ENCODE data around the gene VPS25. TPM values are rescaled to one million over a fixed set of nuclear protein-coding genes. Genes with fewer than 3 reads are reported as not detected.

The VPS25 gene
- total RNA-seq, 1 donor from 2014 or later, result 59.4 TPM

DNA sequence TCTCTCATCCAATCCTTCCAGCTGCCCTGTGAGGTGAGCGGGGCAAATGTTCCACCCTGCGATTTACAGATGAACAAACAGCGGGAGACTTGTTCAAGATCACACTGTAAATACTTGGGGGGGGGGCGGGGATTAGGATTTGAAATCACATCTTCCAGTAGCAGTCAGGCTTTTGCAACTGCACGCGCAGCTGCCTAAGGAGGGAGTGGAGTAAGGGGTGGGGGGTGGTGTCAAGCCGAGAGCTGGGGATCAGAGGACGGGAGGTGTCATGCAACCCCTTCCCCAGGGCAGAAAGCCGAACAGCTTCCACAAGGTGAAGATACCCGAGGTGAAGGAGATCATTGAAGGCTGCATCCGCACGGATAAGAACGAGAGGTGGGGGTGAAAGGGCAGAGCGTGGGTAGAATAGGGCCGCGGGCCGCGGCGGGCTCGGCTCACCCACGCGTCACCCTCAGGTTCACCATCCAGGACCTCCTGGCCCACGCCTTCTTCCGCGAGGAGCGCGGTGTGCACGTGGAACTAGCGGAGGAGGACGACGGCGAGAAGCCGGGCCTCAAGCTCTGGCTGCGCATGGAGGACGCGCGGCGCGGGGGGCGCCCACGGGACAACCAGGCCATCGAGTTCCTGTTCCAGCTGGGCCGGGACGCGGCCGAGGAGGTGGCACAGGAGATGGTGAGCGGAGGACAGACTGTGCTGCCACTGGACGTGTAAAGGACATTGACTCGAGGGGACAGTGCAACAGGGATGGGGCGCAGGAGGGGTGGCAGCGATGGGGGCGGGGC lies 11.8 kb downstream of the VPS25 start:
- H3K36me3 Mint-ChIP-seq, result no peaks in the 10 kb centered on the region
- H3K4me1 Mint-ChIP-seq, result peaks cover 6% of the 10 kb centered on the region
- H3K4me3 Mint-ChIP-seq, result no peak overlapping the region
- no peaks in the 10 kb centered on the region for H3K9me3 Mint-ChIP-seq
- H3K27ac Mint-ChIP-seq, result no peak overlapping the region
- H3K27me3 Mint-ChIP-seq (ENCODE audit: low read depth), result peaks cover 59% of the 10 kb centered on the region
- TF ChIP-seq, protein P1, sequence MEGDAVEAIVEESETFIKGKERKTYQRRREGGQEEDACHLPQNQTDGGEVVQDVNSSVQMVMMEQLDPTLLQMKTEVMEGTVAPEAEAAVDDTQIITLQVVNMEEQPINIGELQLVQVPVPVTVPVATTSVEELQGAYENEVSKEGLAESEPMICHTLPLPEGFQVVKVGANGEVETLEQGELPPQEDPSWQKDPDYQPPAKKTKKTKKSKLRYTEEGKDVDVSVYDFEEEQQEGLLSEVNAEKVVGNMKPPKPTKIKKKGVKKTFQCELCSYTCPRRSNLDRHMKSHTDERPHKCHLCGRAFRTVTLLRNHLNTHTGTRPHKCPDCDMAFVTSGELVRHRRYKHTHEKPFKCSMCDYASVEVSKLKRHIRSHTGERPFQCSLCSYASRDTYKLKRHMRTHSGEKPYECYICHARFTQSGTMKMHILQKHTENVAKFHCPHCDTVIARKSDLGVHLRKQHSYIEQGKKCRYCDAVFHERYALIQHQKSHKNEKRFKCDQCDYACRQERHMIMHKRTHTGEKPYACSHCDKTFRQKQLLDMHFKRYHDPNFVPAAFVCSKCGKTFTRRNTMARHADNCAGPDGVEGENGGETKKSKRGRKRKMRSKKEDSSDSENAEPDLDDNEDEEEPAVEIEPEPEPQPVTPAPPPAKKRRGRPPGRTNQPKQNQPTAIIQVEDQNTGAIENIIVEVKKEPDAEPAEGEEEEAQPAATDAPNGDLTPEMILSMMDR (IDR thresholded peaks at IDR 0.05; ENCODE audit: unreplicated experiment), result no peak
- DNase-seq (ENCODE audit: low spot score in 2 of 2, unreplicated experiment in 2 of 2), result no peak

DNA sequence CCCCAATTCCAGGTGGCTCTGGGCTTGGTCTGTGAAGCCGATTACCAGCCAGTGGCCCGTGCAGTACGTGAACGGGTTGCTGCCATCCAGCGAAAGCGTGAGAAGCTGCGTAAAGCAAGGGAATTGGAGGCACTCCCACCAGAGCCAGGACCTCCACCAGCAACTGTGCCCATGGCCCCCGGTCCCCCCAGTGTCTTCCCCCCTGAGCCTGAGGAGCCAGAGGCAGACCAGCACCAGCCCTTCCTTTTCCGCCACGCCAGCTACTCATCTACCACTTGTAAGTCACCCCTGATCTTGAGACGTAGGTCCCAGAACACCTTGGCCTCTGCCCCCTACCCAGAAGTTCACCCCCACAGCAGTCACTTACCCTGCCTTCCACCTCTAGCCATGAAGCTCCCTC lies 14.0 kb downstream of the VPS25 start:
- DNase-seq (ENCODE audit: low spot score in 2 of 2, unreplicated experiment in 2 of 2), result no peak
- H3K9me3 Mint-ChIP-seq, result no peaks in the 10 kb centered on the region
- no peak overlapping the region for H3K27ac Mint-ChIP-seq
- H3K4me1 Mint-ChIP-seq, result no peaks in the 10 kb centered on the region
- no peaks in the 10 kb centered on the region for H3K36me3 Mint-ChIP-seq
- TF ChIP-seq, protein P1 (IDR thresholded peaks at IDR 0.05; ENCODE audit: unreplicated experiment), result no peak
- no peak overlapping the region for H3K4me3 Mint-ChIP-seq
- peaks cover 47% of the 10 kb centered on the region for H3K27me3 Mint-ChIP-seq (ENCODE audit: low read depth)

DNA sequence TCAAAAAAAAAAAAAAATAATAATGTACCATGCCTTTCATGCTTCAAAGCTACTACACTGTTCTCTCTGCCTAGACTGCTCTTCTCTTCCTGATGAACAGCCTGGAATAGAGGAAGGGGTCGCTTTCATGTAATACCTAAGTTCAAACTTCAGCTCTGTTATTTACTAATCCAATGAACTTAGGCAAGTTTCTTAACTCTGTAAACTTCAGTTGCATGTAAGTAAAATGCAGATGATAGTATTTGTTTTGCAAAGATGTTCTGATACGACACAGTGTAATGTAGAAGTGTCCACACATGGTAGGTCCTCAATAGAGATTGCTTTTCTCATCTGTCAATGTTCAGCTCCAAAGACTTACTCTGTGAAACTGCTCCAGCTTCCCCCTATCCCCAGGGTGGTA lies 18.7 kb downstream of the VPS25 start:
- no peaks in the 10 kb centered on the region for H3K9me3 Mint-ChIP-seq
- no peak for DNase-seq (ENCODE audit: low spot score in 2 of 2, unreplicated experiment in 2 of 2)
- peaks cover 2% of the 10 kb centered on the region for H3K4me1 Mint-ChIP-seq
- H3K4me3 Mint-ChIP-seq, result no peak overlapping the region
- TF ChIP-seq, protein P1 (IDR thresholded peaks at IDR 0.05; ENCODE audit: unreplicated experiment), result no peak
- peaks cover 13% of the 10 kb centered on the region for H3K27me3 Mint-ChIP-seq (ENCODE audit: low read depth)
- peaks cover 10% of the 10 kb centered on the region for H3K36me3 Mint-ChIP-seq
- H3K27ac Mint-ChIP-seq, result no peak overlapping the region

DNA sequence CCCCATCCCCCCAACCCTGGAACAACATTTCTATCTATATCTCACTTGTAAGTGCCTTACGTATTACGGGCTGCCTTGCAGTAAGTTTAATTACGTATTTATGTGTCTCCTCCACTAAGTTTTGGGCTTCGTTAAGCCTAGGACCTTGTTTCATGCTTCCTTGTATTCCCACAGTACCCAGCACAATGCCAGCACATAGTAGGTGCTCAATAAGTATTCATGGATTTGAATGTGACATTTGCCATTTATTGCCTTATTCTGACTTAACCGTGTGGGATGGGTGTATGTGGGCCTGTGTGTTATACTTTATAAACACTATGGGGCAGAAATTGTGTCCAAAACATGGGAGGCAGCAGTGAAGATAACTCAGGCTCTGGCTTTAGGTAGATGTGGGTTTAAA lies 19.3 kb downstream of the VPS25 start:
- no peak overlapping the region for H3K27ac Mint-ChIP-seq
- H3K36me3 Mint-ChIP-seq, result peaks cover 10% of the 10 kb centered on the region
- H3K4me3 Mint-ChIP-seq, result no peak overlapping the region
- no peak for DNase-seq (ENCODE audit: low spot score in 2 of 2, unreplicated experiment in 2 of 2)
- H3K9me3 Mint-ChIP-seq, result no peaks in the 10 kb centered on the region
- peaks cover 5% of the 10 kb centered on the region for H3K4me1 Mint-ChIP-seq
- peaks cover 9% of the 10 kb centered on the region for H3K27me3 Mint-ChIP-seq (ENCODE audit: low read depth)
- TF ChIP-seq, protein P1 (IDR thresholded peaks at IDR 0.05; ENCODE audit: unreplicated experiment), result no peak

DNA sequence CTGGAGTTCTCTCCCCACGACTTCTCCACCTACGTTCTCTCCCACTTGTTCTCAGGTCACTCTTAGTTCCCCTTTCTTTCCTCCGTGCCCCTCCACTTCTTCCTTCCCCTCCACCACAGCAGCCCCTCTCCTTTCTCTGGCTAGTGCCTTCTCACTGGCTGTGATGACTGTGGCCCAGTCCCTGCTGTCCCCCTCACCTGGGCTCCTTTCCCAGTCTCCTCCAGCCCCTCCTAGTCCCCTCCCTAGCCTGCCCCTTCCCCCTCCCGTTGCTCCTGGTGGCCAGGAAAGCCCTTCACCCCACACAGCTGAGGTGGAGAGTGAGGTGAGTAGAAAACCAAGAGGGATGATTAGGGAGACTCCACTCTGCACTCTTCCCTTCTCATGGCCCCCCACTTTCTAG lies 21.8 kb downstream of the VPS25 start:
- no peak for DNase-seq (ENCODE audit: low spot score in 2 of 2, unreplicated experiment in 2 of 2)
- TF ChIP-seq, protein P1 (IDR thresholded peaks at IDR 0.05; ENCODE audit: unreplicated experiment), result no peak
- H3K4me1 Mint-ChIP-seq, result peaks cover 15% of the 10 kb centered on the region
- no peaks in the 10 kb centered on the region for H3K9me3 Mint-ChIP-seq
- peaks cover 7% of the 10 kb centered on the region for H3K27me3 Mint-ChIP-seq (ENCODE audit: low read depth)
- H3K36me3 Mint-ChIP-seq, result peaks cover 10% of the 10 kb centered on the region
- H3K27ac Mint-ChIP-seq, result no peak overlapping the region
- H3K4me3 Mint-ChIP-seq, result no peak overlapping the region

Data from mesothelial cell of epicardium (in vitro differentiated cells).